Stimulated activated CD4-positive, alpha-beta T cell treated with anti-CD3 and anti-CD28 coated beads, Interleukin-12 subunit alpha, Interleukin-12 subunit beta, amount 100 ng/mL, for 48 hours (primary cell): ENCODE results near the gene NHSL2.

ENCODE experiments used
- DNase-seq, 3 donors: peaks; one replicate each; pipeline ENCODE4 v3.0.0-alpha.2; 2020; ENCODE audit warnings: low read depth in 2 of 3, low spot score in 1 of 3

The NHSL2 gene

DNA sequence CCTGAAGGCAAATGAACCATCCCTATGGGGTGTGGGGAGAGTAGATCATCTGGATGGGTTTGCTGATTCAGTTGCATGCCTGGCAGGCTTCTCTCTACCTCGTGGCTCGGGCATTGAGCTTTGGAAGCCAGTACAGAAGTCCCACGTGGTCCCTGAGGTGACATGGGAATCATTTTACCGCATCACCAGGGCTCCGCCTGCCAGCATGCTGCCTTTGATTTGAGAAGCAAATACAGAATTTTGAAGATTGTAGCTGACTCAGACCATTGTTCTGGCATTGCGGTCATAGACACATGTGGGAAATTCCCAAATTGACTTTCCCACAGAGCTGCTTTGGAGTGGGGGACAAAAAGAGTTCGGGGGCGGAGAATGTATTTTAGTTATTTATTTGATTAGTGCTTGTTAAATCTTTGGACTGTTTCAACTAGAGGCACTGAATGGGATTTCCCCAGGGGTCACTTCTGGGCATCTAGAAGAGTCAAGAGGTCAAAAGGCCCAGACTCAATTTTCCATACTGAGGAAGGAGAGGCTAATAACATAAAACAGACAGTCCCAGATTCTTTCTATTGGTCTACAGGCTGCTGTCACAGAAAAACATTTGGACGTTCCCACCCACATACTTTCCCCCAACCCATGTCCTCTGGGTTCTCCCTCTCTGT is 79.3 kb downstream of the NHSL2 start:
- no peak for DNase-seq

DNA sequence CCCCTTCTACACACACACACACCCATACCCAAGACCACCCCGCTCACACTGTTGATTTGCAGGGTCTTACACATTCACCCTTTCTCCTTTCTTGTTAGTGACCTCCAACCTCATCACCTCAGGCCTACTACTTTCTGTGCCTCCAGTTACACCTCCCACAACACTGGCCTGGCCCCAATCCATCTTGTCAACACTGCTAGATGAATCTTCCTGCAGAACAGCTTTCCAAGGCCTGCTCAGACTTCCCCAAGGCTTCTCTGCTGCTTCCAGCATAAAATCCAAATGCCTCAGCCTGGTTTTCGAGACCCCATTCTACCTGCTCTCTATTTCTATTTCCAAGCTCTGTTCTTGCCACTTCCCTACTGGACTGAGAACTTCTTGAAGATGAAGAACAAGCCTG is 79.9 kb downstream of the NHSL2 start:
- no peak for DNase-seq

DNA sequence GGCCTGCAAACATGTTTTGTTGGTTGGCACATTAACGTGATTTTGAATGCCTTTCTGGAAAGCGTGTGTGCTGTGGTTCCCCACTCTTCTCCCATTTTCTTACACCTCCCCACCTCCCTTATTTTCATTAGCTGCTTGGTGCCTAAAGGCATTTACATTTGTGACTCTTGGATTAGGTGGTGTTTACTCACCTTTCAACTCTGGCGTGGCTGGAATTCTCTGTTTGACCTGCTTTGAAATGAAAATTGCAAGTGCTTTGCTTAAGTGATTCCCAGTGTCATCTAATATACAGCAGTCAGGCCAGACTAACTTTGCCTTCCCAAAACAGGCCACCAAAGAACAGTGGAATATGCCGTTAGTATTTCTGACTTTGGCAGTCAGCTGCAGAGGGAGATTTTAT is 80.5 kb downstream of the NHSL2 start:
- no peak for DNase-seq

DNA sequence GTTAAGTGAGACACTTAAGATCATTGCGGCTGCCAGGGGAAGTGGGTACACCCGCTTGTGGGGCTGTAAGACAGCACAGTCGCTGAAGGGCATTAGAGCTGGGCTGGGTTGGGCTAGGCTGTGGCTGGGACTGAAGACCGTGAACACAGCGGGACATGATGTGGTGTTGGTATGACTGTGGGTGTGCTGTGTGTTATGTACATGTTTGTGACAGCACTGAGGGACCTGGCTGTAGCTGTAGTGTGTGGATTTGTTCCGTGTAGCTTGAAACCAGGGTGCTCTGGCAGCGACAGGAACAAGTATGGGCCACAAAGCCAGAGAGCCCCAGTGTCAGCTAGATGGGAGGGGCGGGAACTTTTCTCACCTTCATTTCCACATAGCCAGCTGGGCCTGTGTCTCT is 82.1 kb downstream of the NHSL2 start:
- DNase-seq = peak in 1 of 3 donors; percentile 3

DNA sequence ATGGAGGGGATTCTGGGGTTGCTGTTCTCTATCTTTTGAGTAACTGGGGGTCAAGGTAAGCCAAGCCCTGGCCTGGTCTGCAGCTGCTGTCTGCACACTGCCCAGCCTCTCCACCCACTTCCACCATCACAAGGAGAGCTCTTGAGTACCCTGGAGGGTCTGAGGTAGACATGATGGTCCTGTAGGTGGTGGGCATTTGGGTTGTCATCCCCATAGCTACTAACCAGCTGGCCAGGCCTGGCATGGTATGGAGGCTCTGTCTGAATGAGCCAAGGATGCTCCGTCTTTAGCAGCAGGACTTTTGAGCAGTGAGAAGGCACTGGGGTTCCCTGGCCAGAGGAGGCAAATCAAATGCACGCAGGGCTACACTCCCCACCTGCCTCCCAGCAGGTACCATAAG is 82.7 kb downstream of the NHSL2 start:
- DNase-seq = no peak

DNA sequence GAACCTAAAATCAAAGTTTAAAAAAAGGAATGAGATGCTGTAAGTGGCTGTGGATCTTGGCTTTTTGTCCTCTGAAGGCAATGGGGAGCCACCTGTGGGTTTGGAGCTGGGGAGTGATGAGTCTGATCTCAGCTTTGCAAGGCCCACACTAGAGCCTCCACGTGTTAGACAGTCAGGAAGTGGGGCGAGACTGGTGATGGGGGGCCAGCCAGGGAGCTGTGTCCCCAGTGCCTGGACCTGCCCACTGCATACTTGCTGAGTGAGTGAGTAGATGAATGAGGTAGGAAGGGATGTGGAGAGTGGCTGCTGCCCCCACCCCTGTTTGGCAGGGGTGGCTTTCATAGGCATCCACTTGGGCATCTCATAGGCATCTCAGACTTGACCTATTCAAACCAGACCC is 84.0 kb downstream of the NHSL2 start:
- DNase-seq = no peak

DNA sequence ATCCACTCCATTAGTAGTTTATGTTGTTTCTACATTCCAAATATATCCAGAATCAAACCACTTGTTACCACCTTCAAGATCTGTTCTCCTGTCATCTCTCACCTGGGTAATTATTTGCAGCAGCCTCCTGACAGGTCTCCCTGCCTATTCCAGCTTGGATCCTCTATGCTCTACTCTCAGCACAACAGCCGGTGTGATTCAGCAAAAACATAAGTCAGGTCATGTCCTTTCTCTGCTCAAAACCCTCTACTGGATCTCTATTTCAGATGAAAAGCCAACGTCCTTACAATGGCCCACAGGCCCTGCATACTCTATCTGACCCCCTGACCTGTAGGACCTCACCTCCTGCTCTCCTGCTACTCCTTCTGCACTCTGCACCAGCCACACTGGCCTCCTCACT is 84.5 kb downstream of the NHSL2 start:
- no peak for DNase-seq

DNA sequence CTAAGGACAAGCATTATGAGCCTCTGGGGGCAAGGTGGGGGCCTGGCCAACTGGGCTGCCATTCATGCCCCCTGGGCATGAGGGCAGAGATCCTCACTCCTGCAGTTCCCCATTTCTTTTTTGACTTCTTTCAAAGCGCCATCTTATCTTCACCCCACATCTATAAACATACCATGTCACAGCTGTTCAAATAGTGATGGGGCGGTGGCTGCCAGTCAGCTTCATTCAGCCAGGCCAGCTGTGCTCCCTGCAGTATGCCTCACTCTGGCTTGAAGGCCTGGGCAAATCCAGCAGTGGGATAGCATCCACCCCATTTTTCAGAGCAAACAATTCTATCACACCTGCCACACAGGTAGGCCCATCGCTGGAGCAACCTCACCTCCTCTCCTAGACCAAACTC is 85.5 kb downstream of the NHSL2 start:
- DNase-seq = no peak

DNA sequence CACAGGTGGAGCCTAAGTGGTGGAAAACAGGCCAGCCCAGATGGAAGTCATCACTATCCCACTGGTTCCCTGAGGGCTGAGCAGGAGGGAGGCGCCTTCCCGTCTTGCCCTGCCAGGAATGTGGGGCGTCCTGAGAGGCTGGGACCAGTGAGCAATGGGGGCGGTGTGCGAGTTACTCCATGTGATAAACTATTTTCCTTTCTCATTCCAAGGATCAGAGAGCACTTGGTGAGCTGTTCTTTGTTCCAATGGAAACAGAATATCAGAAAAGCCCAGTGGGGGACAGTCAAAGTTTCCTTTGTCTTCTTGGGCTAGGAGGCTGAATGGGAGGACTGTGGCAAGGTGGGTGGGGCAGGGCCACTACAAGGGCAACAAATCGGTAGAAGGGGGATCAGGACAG is 86.2 kb downstream of the NHSL2 start:
- DNase-seq = no peak

DNA sequence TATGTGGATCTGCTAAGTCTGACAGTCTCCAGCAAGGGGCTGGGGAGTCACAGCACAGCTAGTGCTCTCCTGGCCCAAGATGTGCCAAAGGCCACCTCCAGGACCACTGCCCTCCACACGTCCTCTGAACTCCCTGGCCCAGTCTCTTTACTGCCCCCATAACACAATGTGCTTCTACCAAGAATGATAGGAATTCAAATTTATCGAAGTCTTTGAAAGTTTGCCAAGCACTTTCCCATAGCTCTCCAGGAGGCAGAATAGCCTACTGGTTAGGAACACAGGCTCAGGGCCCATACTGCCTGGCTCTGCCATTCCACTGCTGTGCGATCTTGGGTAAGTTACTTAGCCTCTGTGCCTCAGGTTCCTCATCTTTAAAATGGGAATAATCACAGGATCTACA is 86.7 kb downstream of the NHSL2 start:
- DNase-seq = no peak

DNA sequence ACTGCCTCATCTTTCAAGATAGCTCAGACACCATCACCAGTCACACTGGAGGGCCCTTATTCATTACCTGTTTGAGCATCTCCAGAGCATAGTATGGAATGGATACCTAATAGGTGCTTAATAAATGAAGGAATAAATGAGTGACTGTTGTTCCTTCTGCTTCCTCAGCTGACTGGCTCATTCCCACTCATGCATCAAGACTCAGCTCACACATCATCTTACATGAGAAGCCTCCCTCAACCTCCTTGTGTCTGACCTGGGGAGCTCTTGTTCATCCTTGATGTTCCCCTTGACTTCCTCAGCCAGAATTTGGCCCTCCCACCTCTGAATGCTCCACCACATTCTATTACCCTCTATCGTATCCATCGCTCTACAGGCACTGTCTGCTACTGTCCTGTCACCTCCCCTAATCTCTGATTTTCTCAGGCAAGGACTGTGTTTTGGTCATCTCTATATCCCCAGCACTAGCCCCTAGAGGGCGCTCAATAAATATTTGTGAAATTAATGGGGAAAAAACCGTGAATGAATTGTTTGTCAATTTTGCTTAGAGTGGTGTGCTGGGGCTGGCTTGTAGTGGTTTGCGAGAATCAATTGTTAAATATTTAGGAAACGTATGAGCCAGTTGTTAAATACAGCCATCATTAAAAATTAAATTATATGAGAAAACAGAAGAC is 88.3 kb downstream of the NHSL2 start:
- DNase-seq = peak in 2 of 3 donors; percentile 11 to 34

DNA sequence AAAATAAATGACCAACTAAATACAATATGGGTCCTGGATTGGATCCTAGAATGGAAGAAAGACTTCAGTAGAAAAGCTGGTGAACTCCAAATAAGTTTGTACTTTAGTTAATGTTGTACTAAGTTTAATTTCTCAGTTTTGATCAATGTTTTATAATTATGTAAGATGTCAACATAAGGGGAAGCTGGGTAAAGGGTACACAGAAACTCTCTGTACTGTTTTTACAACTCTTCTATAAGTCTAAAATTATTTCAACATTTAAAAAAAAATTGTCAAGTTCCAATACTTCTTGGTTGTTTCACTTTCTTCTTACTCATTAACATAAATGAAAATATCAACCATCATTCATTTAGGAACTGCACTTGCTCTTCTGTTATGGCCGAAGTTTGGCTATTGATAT is 88.9 kb downstream of the NHSL2 start:
- DNase-seq = no peak

DNA sequence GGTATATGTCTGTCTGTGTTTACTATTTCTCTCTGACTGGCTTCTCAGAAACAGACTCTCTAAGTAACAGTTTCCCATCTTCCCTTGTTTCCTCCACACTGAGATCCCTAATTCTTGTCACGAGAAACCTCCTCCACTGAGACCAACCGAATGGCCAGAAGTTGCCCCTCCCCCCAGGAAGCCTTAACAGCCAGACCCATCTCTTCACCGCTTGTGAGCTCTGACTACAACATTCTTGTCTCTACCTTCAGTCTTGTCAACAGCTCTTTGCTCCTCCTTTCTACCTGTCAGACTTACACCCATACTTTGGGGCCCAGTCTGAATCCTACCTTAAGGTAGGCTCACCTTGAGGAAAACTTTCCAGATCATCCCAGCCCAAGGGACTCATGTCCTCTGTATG is 90.8 kb downstream of the NHSL2 start:
- no peak for DNase-seq

DNA sequence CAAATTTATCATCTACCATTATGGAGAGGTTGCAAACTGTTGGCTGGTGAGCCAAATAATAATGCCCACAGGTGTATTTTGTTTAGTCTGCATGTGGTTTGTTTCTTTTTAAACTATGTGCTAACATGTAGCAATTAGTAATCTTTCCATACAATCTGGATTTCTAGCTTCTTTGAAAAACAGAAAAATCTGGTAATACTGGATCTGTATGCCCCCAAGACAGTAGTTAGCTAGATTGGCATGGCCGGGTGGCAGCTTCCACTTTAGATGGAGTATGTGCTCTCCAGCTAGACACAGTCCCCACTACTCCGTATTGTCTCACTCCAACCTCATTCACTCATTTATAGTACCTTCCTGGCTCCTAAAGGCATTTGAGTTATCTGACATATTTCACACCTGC is 91.3 kb downstream of the NHSL2 start:
- no peak for DNase-seq

DNA sequence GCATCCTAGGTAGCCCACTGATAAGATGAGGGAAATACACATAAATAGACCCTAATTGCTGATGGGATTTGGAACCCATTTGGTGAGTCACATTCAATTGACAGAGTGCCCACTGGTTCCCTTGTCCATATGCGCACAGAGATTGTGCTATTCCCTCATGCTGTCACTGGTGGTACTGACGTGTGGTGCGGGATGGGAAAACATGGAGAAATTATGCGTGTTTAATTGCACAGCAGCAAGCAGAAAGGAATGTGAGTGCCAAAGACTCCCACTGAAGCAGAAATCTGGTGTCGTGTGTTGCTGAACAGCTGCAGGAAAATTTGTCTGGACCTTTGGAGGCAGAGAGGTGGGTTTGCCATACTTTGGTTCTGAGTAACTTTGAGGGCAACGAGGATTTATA is 92.2 kb downstream of the NHSL2 start:
- DNase-seq = no peak

DNA sequence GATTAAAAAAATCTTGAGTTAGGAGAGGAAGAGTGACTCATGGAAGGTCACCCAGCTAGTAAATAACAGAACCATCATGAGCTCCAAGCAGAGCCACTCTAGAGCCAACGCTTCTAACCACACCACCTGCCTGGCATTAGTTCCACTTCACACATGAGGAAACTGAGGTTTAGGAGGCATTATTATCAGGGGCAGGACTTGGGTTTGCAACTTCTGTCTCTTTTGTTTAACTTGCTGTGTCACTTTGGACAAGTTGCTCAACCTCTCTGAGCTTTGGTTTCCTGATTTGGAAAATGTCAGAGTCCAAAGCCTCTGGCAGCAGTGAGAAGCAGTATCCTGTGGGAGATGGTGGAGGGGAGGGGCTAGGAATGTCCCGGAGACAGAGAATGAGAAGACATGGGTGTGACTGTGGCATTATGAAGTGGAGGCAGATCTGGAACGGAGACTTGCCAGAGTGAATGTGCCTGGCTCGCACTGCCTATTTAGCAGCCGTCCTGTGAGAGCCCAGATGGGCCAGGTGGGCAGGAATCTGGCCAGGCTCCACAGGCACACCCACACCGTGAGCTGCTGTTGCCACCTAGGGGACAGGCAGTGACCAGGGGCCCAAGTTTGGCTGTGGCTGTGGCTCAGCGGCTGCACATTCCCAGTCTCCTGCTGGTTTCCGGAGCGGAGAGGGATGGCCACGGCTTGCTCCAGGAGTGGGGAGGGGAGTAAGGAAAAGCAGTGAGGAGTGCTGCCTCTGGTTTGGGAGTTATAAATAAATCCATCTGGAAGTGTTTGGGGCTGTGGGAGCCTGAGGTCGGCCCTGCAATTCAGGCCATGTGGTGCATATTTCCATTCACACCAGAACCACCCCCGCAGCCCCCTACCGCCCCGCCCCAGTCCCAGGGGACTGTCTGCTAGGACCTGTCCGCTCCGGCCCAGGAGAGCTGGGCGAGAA is 93.4 kb downstream of the NHSL2 start:
- no peak for DNase-seq

DNA sequence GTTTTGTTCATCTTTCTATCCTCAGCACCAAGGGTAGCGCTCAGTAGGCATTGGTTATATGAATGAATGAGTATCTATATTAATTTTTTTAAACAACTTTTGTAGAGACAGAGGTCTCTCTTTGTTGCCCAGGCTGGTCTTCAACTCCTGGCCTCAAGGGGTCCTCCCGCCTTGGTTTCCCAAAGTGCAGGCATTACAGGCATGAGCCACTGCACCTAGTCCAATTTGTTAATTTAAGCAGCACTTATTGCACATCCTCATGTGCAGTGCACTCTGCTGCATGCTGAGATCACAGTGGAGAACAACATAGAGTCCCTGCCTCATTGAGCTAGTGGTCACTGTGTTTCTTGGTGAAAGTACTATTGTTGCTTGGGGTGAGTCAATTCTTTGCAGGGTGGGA is 94.4 kb downstream of the NHSL2 start:
- DNase-seq = no peak

DNA sequence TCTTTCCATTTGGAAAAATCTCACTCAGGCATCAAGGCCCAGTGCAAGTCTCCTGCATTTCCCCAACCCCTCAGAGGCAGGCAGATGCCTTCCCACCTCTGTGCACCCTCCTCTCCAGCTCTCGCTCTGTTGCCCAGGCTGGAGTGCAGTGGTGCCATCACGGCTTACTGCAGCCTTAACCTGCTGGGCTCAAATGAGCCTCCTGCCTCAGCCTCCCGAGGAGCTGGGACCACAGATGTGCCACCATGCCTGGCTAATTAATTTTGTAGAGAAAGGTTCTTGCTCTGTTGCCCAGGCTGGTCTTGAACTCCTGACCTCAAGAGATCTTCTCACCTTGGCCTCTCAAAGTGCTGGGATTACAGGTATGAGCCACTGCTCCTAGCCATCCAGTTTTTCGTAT is 95.8 kb downstream of the NHSL2 start:
- no peak for DNase-seq

DNA sequence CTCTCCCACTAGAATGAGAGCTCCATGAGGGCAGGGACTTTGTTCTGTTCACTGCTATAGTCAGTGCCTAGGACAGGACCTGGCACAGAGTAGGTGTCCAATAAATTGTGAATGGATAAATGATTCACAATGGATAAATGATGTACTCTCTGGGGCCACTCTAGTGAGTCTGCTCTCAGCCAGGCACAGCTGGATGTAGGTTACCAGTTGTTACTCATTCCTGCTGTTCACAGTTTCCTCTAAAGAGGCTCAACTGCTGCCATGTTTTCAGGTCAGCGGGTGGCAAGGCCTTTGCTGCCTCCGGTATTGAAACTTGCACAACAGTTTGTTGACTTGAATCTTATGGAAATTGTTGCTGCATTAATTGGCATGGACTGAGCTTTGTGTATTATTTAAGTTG is 99.1 kb downstream of the NHSL2 start:
- DNase-seq = no peak

DNA sequence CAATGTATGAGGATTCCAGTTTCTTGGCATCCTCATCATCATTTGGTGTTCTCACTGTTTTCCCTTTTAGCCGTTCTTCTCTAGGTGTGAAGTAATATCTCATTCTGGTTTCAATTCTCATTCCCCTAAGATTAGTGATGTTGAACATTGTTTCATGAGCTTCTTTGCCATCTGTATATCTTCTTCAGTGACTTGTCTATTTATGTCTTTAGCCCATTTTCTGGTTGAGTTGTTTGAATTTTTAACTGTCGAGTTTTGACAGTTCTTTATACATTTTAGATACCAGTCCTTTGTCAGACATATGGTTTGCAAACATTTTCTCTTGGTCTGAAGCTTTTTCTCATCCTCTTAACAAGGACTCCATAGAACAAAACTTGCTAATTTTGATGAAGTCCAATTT is 101.1 kb downstream of the NHSL2 start:
- DNase-seq = no peak

DNA sequence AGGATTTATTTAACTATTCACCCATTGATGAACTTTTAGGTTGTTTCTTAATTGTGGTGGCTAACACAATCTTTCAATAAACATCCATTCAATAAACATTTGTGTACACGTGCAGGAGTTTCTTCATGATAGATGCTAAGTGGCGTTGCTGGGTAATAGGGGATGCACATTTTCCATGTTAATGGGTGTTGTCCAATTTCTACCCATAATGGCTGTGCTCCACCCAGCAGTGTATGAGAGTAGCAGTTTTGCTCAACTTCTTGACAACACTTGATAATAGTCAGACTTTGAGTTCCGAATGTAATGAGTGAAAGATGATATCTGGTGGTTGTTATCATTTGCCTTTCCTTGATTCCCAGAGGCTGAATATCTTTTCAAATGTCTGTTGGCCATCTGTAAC is 104.7 kb downstream of the NHSL2 start:
- no peak for DNase-seq
